Measurements from ENCODE around the gene HOXA4. TPM values are rescaled to one million over a fixed set of nuclear protein-coding genes. Genes with fewer than 3 reads are reported as not detected.

HOXA4 gene
- total RNA-seq, 1 experiment from 2014 or later: not detected

GRCh38 chr7:27104341-27105058 lies 26.1 kb downstream of the HOXA4 start (continued):
- TF ChIP-seq ZBTB43 (CRISPR knock-in tag; IDR thresholded peaks at IDR 0.05) (no peak), ZNF121 (CRISPR knock-in tag; IDR thresholded peaks at IDR 0.05) (no peak), GABPB1 (CRISPR knock-in tag; IDR thresholded peaks at IDR 0.05) (no peak)

GRCh38 chr7:27103489-27104226 lies 26.9 kb downstream of the HOXA4 start:
- Mint-ChIP-seq H3K27me3 (ENCODE audit: low read depth) (peaks cover 100% of the 10 kb centered on the region), H3K4me1 (peaks cover 44% of the 10 kb centered on the region), H3K9me3 (no peaks in the 10 kb centered on the region), H3K36me3 (peaks cover 4% of the 10 kb centered on the region), H3K27ac (no peak overlapping the region), H3K4me3 (no peak overlapping the region)
- DNase-seq (ENCODE audit: low spot score) (no peak), ATAC-seq (no peak)
- ChIA-PET CTCF (no interaction called here), POLR2A (no interaction called here)
- no peak for TF ChIP-seq GTF2I (CRISPR knock-in tag; conservative IDR thresholded peaks at IDR 0.05)
- TF ChIP-seq ETV6 (CRISPR knock-in tag; IDR thresholded peaks at IDR 0.05): peak; percentile 61; the same call in 1 of the 2 replicates

GRCh38 chr7:27102581-27103442 lies 27.7 kb downstream of the HOXA4 start, which contains the start of gene HOXA2:
Gene HOXA2 (minus strand): TSS chr7:27102683. CDS start chr7:27102500, 183 bp downstream.
- DNase-seq (ENCODE audit: low spot score) (no peak), ATAC-seq (no peak)
- Mint-ChIP-seq H3K36me3 (peaks cover 4% of the 10 kb centered on the region), H3K4me1 (peaks cover 44% of the 10 kb centered on the region), H3K9me3 (no peaks in the 10 kb centered on the region), H3K27ac (no peak within 1 kb of the TSS), H3K27me3 (ENCODE audit: low read depth) (peaks cover 100% of the 10 kb centered on the region), H3K4me3 (peak within 1 kb of the TSS; percentile 35)
- TF ChIP-seq ZNF512 (CRISPR knock-in tag; IDR thresholded peaks at IDR 0.05; ENCODE audit: borderline replicate concordance): peak; percentile 44; the same call in 1 of the 2 replicates
- no peak for TF ChIP-seq AFF4 (CRISPR knock-in tag; IDR thresholded peaks at IDR 0.05; ENCODE audit: borderline replicate concordance)
- CTCF ChIA-PET: no interaction called here
- POLR2A ChIA-PET: no interaction called here

- no peak for ATAC-seq
- peak; percentile 39 for DNase-seq (ENCODE audit: low spot score)
- Mint-ChIP-seq H3K9me3 (no peaks in the 10 kb centered on the region), H3K36me3 (peaks cover 6% of the 10 kb centered on the region), H3K4me3 (peak overlapping the region; percentile 35; the same call in 1 of the 2 replicates), H3K4me1 (peaks cover 49% of the 10 kb centered on the region), H3K27me3 (ENCODE audit: low read depth) (peaks cover 100% of the 10 kb centered on the region), H3K27ac (no peak overlapping the region)
- ChIA-PET POLR2A (no interaction called here), CTCF (interaction anchor here (0.7 to 1.2 kb wide), 3 partner anchors 9 to 78 kb away, joined by 3 to 4 read pairs (median 3); no protein-coding TSS in a partner anchor)
- TF ChIP-seq OVOL2 (CRISPR knock-in tag; IDR thresholded peaks at IDR 0.05; ENCODE audit: borderline replicate concordance): no peak
- TF ChIP-seq FOXP4 (CRISPR knock-in tag; IDR thresholded peaks at IDR 0.05): no peak
- TF ChIP-seq CREM (CRISPR knock-in tag; IDR thresholded peaks at IDR 0.05): no peak
- no peak for TF ChIP-seq PREB (CRISPR knock-in tag; IDR thresholded peaks at IDR 0.05; ENCODE audit: borderline replicate concordance)
- no peak for TF ChIP-seq TP53 (CRISPR knock-in tag; IDR thresholded peaks at IDR 0.05)
- no peak for TF ChIP-seq MYBL2 (CRISPR knock-in tag; IDR thresholded peaks at IDR 0.05)
Observed at GRCh38 chr7:27101957-27102580, 28.5 kb downstream of the HOXA4 start.

All from WTC11 (cell line).